Mucosa of descending colon (tissue), 3 donors: Measurements from ENCODE around the gene CA5B. TPM values are rescaled to one million over a fixed set of nuclear protein-coding genes. Genes with fewer than 3 reads are reported as not detected.

ENCODE experiments used
- ATAC-seq: fragments of 200-7000 bp; cut with Tn5 transposase; one replicate; pipeline ENCODE4 v1.9.1; 2020; ENCODE audit warnings: mild to moderate bottlenecking, moderate library complexity
- DNase-seq, 3 donors: peaks; one replicate each; pipeline ENCODE4 v3.0.0-alpha.2; 2020
- H3K36me3 ChIP-seq: fragments of 200-600 bp; one replicate; pipeline ENCODE4 v1.8.0; 2021; ENCODE audit warnings: low read depth, mild to moderate bottlenecking
- H3K4me1 ChIP-seq: fragments of 200-600 bp; one replicate; pipeline ENCODE4 v1.8.0; 2021; ENCODE audit warnings: low read depth, mild to moderate bottlenecking
- H3K4me3 ChIP-seq: fragments of 200-600 bp; one replicate; pipeline ENCODE4 v1.8.0; 2021; ENCODE audit warnings: mild to moderate bottlenecking
- H3K9me3 ChIP-seq: fragments of 200-600 bp; one replicate; pipeline ENCODE4 v1.8.0; 2021; ENCODE audit warnings: mild to moderate bottlenecking
- intact Hi-C, 2 donors: fragments of 100-400 bp; cut with DNase I in 1 of 2; cut with micrococcal nuclease in 1 of 2; formaldehyde crosslinking; loops; one replicate each; pipeline versions ENCODE4 v1.11.0 to v1.11.1; 2022; cut with DNase I, micrococcal nuclease
- total RNA-seq, 3 donors: library from RNA; stranded (reverse); fragmentation: NEBNext Ultra II Directional in 2 of 3; extraction: Animal tissue kit (Norgen Biotek cat#: 25700) in 2 of 3; gene quantifications; one replicate each; pipeline versions ENCODE4 v1.2.1 to v1.2.4, GENCODE V29; 2021 to 2023
- TF ChIP-seq, protein P1 (sequence below): fragments of 200-600 bp; IDR thresholded peaks from one replicate; pipeline ENCODE4 v1.8.0; 2022; ENCODE audit warnings: antibody characterized with exemption, mild to moderate bottlenecking
- donor health status: DM: no; HTN: no; CAD: no; lungs with moderate emphysema.
- donor health status: DM: no; HTN: no; CAD: no.
- donor health status: DM: no; HTN: yes; CAD: no.

The CA5B gene
- total RNA-seq, 3 donors from 2014 or later: 6.8 to 9.3 (median 7.0) TPM

DNA sequence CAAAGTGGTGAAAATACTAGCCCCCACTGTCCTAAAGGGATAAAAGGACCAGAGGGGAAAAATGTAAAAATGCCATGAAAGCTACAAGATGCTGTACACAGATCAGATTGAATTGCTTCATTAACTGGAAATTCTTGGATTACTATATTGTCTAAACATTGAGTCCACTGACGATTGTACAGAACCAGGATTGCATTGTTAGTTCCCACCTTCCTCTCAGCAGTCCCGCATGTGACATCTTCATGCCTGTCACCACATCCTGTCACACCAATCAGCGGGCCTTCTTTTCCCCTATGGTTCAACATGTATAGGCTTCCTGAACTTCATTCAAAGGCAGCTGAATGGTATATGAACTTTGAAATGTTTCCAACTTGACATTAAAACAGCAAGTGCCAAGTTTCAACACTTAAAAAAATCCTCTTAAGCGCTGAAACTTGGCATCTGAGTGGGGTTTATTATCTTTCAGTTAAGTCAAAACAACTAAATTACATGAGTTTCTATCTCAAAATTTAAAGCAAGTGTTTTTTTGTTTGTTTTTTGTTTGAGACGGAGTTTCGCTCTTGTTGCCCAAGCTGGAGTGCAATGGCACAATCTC, 76.8 kb downstream of the CA5B start:
- Histone ChIP-seq H3K9me3 (no peaks in the 10 kb centered on the region), H3K4me1 (no peaks in the 10 kb centered on the region), H3K36me3 (no peaks in the 10 kb centered on the region), H3K4me3 (no peak overlapping the region)
- ATAC-seq: no peak
- TF ChIP-seq, protein P1, sequence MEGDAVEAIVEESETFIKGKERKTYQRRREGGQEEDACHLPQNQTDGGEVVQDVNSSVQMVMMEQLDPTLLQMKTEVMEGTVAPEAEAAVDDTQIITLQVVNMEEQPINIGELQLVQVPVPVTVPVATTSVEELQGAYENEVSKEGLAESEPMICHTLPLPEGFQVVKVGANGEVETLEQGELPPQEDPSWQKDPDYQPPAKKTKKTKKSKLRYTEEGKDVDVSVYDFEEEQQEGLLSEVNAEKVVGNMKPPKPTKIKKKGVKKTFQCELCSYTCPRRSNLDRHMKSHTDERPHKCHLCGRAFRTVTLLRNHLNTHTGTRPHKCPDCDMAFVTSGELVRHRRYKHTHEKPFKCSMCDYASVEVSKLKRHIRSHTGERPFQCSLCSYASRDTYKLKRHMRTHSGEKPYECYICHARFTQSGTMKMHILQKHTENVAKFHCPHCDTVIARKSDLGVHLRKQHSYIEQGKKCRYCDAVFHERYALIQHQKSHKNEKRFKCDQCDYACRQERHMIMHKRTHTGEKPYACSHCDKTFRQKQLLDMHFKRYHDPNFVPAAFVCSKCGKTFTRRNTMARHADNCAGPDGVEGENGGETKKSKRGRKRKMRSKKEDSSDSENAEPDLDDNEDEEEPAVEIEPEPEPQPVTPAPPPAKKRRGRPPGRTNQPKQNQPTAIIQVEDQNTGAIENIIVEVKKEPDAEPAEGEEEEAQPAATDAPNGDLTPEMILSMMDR: no peak
- DNase-seq: no peak
- intact Hi-C loops: no loop called here

DNA sequence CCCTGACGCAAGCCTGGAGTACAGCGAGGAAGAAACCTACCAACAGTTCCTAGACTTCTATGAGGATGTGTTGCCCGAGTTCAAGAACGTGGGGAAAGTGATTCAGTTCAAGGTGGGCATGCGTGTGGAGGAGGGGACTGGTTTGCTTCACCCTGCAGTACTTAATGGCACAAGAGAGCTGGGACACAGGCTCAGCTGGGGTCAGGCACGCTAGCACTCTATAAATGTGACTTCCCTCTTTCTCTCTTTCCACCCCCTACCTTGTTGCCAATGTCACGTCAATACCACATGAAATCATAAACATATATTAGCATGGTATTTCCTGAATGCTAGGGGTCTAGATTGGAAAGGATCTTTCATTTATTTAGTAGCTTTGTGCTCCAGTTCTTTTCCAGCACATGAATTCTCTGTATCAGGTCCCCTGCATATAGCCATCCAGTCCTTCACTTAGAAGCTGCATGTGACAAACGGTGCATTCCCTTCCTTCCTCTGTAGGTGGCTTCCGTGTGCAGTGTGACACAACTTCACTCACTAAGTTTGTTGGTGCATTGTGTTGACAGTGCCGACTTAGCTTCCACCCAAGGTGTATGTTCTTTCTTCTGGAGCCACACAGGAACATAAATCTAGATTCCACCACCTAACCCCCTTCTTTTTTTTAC, 77.8 kb downstream of the CA5B start:
- H3K4me1 ChIP-seq: no peaks in the 10 kb centered on the region
- TF ChIP-seq, protein P1: no peak
- DNase-seq (peak in 1 of 3 donors; percentile 14), ATAC-seq (peak; percentile 78)
- no peak overlapping the region for H3K4me3 ChIP-seq
- no peaks in the 10 kb centered on the region for H3K36me3 ChIP-seq
- no peaks in the 10 kb centered on the region for H3K9me3 ChIP-seq
- intact Hi-C loops: no loop called here

DNA sequence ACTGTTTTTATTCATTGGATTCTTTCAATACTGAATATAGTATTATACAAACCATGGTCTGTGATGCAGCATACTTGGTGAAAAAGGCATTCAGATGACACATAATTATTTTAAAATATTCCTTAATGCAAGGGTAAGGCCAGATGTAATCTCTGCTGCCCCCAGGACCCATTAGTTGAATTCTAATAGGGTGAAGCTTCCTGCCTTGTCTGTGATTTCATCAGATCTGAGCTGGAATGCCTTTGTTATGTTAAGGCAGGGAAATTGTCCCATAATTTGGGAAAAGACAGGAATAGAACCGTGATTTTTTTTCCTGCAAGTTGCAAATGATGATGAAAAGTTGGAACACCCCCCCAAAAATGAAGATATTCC, 78.4 kb downstream of the CA5B start:
- TF ChIP-seq, protein P1: no peak

DNA sequence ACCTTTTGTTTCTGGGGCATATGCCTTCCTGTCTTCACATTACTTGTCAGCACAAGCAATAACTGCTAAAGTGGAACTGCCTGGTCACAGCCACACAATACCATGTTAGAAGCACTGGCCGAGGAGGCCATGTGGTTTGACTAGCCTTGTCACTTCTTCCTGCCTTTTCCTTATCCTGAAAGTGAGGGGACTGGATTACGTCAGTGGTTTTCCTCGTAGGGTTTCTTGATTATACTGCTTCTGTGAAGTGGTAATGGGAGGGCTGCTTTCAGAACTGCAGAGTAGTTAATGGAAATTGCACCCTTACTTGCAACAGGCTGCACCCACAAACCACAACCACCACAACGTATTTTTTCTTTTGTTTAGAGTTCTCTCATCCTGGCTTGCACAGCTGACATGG, 78.8 kb downstream of the CA5B start:
- Histone ChIP-seq H3K36me3 (no peaks in the 10 kb centered on the region), H3K4me3 (no peak overlapping the region), H3K4me1 (no peaks in the 10 kb centered on the region), H3K9me3 (no peaks in the 10 kb centered on the region)
- DNase-seq: peak in 1 of 3 donors; percentile 25
- no peak for ATAC-seq
- TF ChIP-seq, protein P1: no peak
- intact Hi-C loops: no loop called here

More for the DNA sequence above, 78.4 kb downstream of the CA5B start:
- Histone ChIP-seq H3K36me3 (no peaks in the 10 kb centered on the region), H3K4me3 (no peak overlapping the region), H3K9me3 (no peaks in the 10 kb centered on the region), H3K4me1 (no peaks in the 10 kb centered on the region)
- ATAC-seq (no peak), DNase-seq (no peak)
- intact Hi-C loops: no loop called here

DNA sequence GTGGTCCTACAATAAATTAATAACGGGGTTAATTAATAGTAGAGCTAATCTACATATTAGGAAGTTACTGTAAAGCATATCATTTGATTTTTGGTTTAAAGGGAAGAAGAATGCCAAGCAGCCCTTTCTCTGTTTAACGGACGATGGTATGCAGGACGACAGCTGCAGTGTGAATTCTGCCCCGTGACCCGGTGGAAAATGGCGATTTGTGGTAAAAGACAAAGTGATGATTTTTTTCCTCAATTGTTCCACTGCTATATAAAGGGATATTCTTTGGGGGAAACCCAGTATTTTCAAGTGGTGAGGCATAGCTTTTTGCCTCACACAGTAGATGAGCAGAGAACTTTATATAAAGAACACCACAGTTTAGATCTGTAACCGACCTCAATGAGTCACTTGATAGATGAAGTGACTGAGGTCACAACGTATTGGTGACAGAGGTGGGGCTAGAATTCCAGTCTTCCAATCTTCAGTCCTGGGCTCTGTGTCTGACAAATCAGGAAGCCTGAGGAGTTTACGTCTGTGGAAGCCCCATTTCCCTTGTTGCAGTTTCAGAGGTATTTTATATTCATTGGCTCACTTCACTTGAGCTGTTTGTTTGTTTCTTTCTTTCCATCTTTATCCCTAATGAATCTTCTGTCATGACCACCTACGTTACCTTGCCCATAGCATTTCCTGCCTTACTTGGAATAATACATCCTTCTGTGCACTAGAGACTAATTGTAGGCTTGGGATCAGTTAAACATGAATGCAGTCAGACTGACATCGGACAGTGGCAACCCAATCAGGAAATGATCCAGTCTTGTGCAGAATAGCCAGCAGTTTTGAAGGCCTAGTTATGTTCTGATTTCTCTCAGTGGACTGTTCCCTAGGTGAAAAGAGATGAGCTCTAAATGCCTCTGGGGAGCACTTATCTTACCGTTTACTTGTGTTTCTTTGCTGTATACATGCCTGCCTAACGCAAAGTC, 82.3 kb downstream of the CA5B start:
- ATAC-seq (no peak), DNase-seq (no peak)
- TF ChIP-seq, protein P1: no peak
- no peaks in the 10 kb centered on the region for H3K36me3 ChIP-seq
- no peaks in the 10 kb centered on the region for H3K4me1 ChIP-seq
- no peaks in the 10 kb centered on the region for H3K9me3 ChIP-seq
- intact Hi-C loops: no loop called here
- no peak overlapping the region for H3K4me3 ChIP-seq
